Activated naive CD4-positive, alpha-beta T cell treated with anti-CD3 and anti-CD28 coated beads, Interleukin-2, amount 50 U/mL, for 24 hours (primary cell): Measurements from ENCODE around the gene SLC44A5.

Experiments
- H3K27ac Mint-ChIP-seq: one replicate; pipeline ENCODE4 v1.8.0; 2021; ENCODE audit warnings: mild to moderate bottlenecking, mixed read lengths
- H3K27me3 Mint-ChIP-seq: one replicate; pipeline ENCODE4 v1.8.0; 2021; ENCODE audit warnings: mixed read lengths
- H3K36me3 Mint-ChIP-seq: one replicate; pipeline ENCODE4 v1.8.0; 2021; ENCODE audit warnings: mixed read lengths
- H3K4me1 Mint-ChIP-seq: one replicate; pipeline ENCODE4 v1.8.0; 2021; ENCODE audit warnings: mixed read lengths
- H3K4me3 Mint-ChIP-seq: one replicate; pipeline ENCODE4 v1.8.0; 2021; ENCODE audit warnings: mild to moderate bottlenecking, mixed read lengths
- H3K9me3 Mint-ChIP-seq: one replicate; pipeline ENCODE4 v1.8.0; 2021; ENCODE audit warnings: mixed read lengths

Gene SLC44A5

GRCh38 chr1:75338616-75339483, 272.1 kb downstream of the SLC44A5 start:
- Mint-ChIP-seq H3K36me3 (no peaks in the 10 kb centered on the region), H3K4me1 (no peaks in the 10 kb centered on the region), H3K9me3 (no peaks in the 10 kb centered on the region), H3K4me3 (no peak overlapping the region), H3K27me3 (no peaks in the 10 kb centered on the region), H3K27ac (no peak overlapping the region)

- Mint-ChIP-seq H3K9me3 (no peaks in the 10 kb centered on the region), H3K4me3 (no peak overlapping the region), H3K4me1 (no peaks in the 10 kb centered on the region), H3K27me3 (no peaks in the 10 kb centered on the region), H3K27ac (no peak overlapping the region), H3K36me3 (no peaks in the 10 kb centered on the region)
Measured at GRCh38 chr1:75334876-75335389, 276.0 kb downstream of the SLC44A5 start.

GRCh38 chr1:75330624-75331023, 280.3 kb downstream of the SLC44A5 start:
- H3K27me3 Mint-ChIP-seq: no peaks in the 10 kb centered on the region
- no peaks in the 10 kb centered on the region for H3K36me3 Mint-ChIP-seq

GRCh38 chr1:75328691-75329090, 282.2 kb downstream of the SLC44A5 start:
- H3K27ac Mint-ChIP-seq: no peak overlapping the region
- no peaks in the 10 kb centered on the region for H3K9me3 Mint-ChIP-seq
- no peaks in the 10 kb centered on the region for H3K36me3 Mint-ChIP-seq
- no peak overlapping the region for H3K4me3 Mint-ChIP-seq
- no peaks in the 10 kb centered on the region for H3K27me3 Mint-ChIP-seq
- no peaks in the 10 kb centered on the region for H3K4me1 Mint-ChIP-seq

More at GRCh38 chr1:75330624-75331023, 280.3 kb downstream of the SLC44A5 start:
- H3K4me3 Mint-ChIP-seq: no peak overlapping the region
- no peaks in the 10 kb centered on the region for H3K9me3 Mint-ChIP-seq
- H3K27ac Mint-ChIP-seq: no peak overlapping the region
- H3K4me1 Mint-ChIP-seq: no peaks in the 10 kb centered on the region

- Mint-ChIP-seq H3K27me3 (no peaks in the 10 kb centered on the region), H3K4me3 (no peak overlapping the region)
Measured at GRCh38 chr1:75327395-75327794, 283.5 kb downstream of the SLC44A5 start.

GRCh38 chr1:75317976-75318375, 292.9 kb downstream of the SLC44A5 start:
- Mint-ChIP-seq H3K36me3 (no peaks in the 10 kb centered on the region), H3K9me3 (no peaks in the 10 kb centered on the region), H3K4me1 (no peaks in the 10 kb centered on the region)

More at GRCh38 chr1:75327395-75327794, 283.5 kb downstream of the SLC44A5 start:
- Mint-ChIP-seq H3K9me3 (no peaks in the 10 kb centered on the region), H3K27ac (no peak overlapping the region), H3K4me1 (no peaks in the 10 kb centered on the region), H3K36me3 (no peaks in the 10 kb centered on the region)

GRCh38 chr1:75316230-75316629, 294.7 kb downstream of the SLC44A5 start:
- no peaks in the 10 kb centered on the region for H3K4me1 Mint-ChIP-seq
- H3K4me3 Mint-ChIP-seq: no peak overlapping the region
- no peaks in the 10 kb centered on the region for H3K36me3 Mint-ChIP-seq

More at GRCh38 chr1:75317976-75318375, 292.9 kb downstream of the SLC44A5 start:
- H3K27ac Mint-ChIP-seq: no peak overlapping the region
- H3K27me3 Mint-ChIP-seq: no peaks in the 10 kb centered on the region
- H3K4me3 Mint-ChIP-seq: no peak overlapping the region

GRCh38 chr1:75312620-75313019, 298.3 kb downstream of the SLC44A5 start:
- Mint-ChIP-seq H3K4me3 (no peak overlapping the region), H3K36me3 (no peaks in the 10 kb centered on the region), H3K9me3 (no peaks in the 10 kb centered on the region), H3K4me1 (no peaks in the 10 kb centered on the region), H3K27ac (no peak overlapping the region), H3K27me3 (no peaks in the 10 kb centered on the region)

More at GRCh38 chr1:75316230-75316629, 294.7 kb downstream of the SLC44A5 start:
- Mint-ChIP-seq H3K9me3 (no peaks in the 10 kb centered on the region), H3K27me3 (no peaks in the 10 kb centered on the region), H3K27ac (no peak overlapping the region)

- Mint-ChIP-seq H3K36me3 (no peaks in the 10 kb centered on the region), H3K4me1 (no peaks in the 10 kb centered on the region), H3K27me3 (no peaks in the 10 kb centered on the region), H3K9me3 (no peaks in the 10 kb centered on the region), H3K4me3 (no peak overlapping the region), H3K27ac (no peak overlapping the region)
Measured at GRCh38 chr1:75310067-75310466, 300.8 kb downstream of the SLC44A5 start.

- H3K9me3 Mint-ChIP-seq: no peaks in the 10 kb centered on the region
- no peaks in the 10 kb centered on the region for H3K27me3 Mint-ChIP-seq
- H3K4me1 Mint-ChIP-seq: no peaks in the 10 kb centered on the region
- H3K36me3 Mint-ChIP-seq: no peaks in the 10 kb centered on the region
- no peak overlapping the region for H3K27ac Mint-ChIP-seq
- H3K4me3 Mint-ChIP-seq: no peak overlapping the region
Measured at GRCh38 chr1:75308365-75308764, 302.5 kb downstream of the SLC44A5 start.

GRCh38 chr1:75305061-75305460, 305.9 kb downstream of the SLC44A5 start:
- H3K27me3 Mint-ChIP-seq: no peaks in the 10 kb centered on the region
- no peak overlapping the region for H3K4me3 Mint-ChIP-seq
- H3K9me3 Mint-ChIP-seq: no peaks in the 10 kb centered on the region
- H3K27ac Mint-ChIP-seq: no peak overlapping the region
- H3K36me3 Mint-ChIP-seq: no peaks in the 10 kb centered on the region
- no peaks in the 10 kb centered on the region for H3K4me1 Mint-ChIP-seq

- Mint-ChIP-seq H3K4me1 (no peaks in the 10 kb centered on the region), H3K9me3 (peaks cover 3% of the 10 kb centered on the region), H3K27ac (no peak overlapping the region), H3K36me3 (no peaks in the 10 kb centered on the region), H3K4me3 (no peak overlapping the region), H3K27me3 (peaks cover 5% of the 10 kb centered on the region)
Measured at GRCh38 chr1:75293270-75293669, 317.6 kb downstream of the SLC44A5 start.

- peaks cover 7% of the 10 kb centered on the region for H3K27me3 Mint-ChIP-seq
- no peaks in the 10 kb centered on the region for H3K4me1 Mint-ChIP-seq
- H3K9me3 Mint-ChIP-seq: peaks cover 10% of the 10 kb centered on the region
- no peaks in the 10 kb centered on the region for H3K36me3 Mint-ChIP-seq
- no peak overlapping the region for H3K4me3 Mint-ChIP-seq
- no peak overlapping the region for H3K27ac Mint-ChIP-seq
Measured at GRCh38 chr1:75292013-75292412, 318.9 kb downstream of the SLC44A5 start.

- H3K4me3 Mint-ChIP-seq: no peak overlapping the region
- no peak overlapping the region for H3K27ac Mint-ChIP-seq
Measured at GRCh38 chr1:75276385-75276784, 334.5 kb downstream of the SLC44A5 start.

GRCh38 chr1:75275631-75276030, 335.3 kb downstream of the SLC44A5 start:
- no peak overlapping the region for H3K27ac Mint-ChIP-seq
- no peaks in the 10 kb centered on the region for H3K36me3 Mint-ChIP-seq
- H3K9me3 Mint-ChIP-seq: no peaks in the 10 kb centered on the region
- no peaks in the 10 kb centered on the region for H3K4me1 Mint-ChIP-seq
- no peaks in the 10 kb centered on the region for H3K27me3 Mint-ChIP-seq
- no peak overlapping the region for H3K4me3 Mint-ChIP-seq

More at GRCh38 chr1:75276385-75276784, 334.5 kb downstream of the SLC44A5 start:
- Mint-ChIP-seq H3K9me3 (no peaks in the 10 kb centered on the region), H3K36me3 (no peaks in the 10 kb centered on the region), H3K4me1 (no peaks in the 10 kb centered on the region), H3K27me3 (no peaks in the 10 kb centered on the region)

- no peaks in the 10 kb centered on the region for H3K4me1 Mint-ChIP-seq
- H3K27me3 Mint-ChIP-seq: no peaks in the 10 kb centered on the region
- H3K4me3 Mint-ChIP-seq: no peak overlapping the region
- no peak overlapping the region for H3K27ac Mint-ChIP-seq
- no peaks in the 10 kb centered on the region for H3K36me3 Mint-ChIP-seq
- H3K9me3 Mint-ChIP-seq: no peaks in the 10 kb centered on the region
Measured at GRCh38 chr1:75274920-75275506, 335.9 kb downstream of the SLC44A5 start.
